Measurements from ENCODE around the gene REPIN1. TPM values are rescaled to one million over a fixed set of nuclear protein-coding genes. Genes with fewer than 3 reads are reported as not detected.
A peak's percentile ranks its signal among the peaks of the same experiment; 100 is the strongest.

Gene REPIN1
- total and polyA plus RNA-seq, 9 of the 15 experiments (the other 6 are each of a cell fraction or from before 2014, with no cell fraction given), result 8.1 to 283 (median 94.3) TPM

- ATAC-seq, result peak; percentile 52
- H3K27me3 ChIP-seq (ENCODE audit: control insufficient read depth in 2 of 2, insufficient read depth in 2 of 2, low read length in 2 of 2), result no peaks in the 10 kb centered on the region; a peak in 1 of 5 replicates
- CTCF ChIA-PET (ENCODE audit: low intra/inter-chr PET ratio), result interaction anchor here (0.6 to 1.6 kb wide), 2 partner anchors 22 to 64 kb away, joined by 3 to 16 read pairs; no protein-coding TSS in a partner anchor
- no peak overlapping the region for H3K27ac ChIP-seq (ENCODE audit: extremely low read depth, low read depth, low read length)
- H3K4me3 ChIP-seq, result no peak overlapping the region
- DNase-seq (ENCODE audit: extremely low read depth in 1 of 4, low spot score in 3 of 4), result peak; percentile 69 to 76 (median 70)
- no peak overlapping the region for H3K9ac ChIP-seq (ENCODE audit: insufficient read depth in 1 of 2, low read depth in 2 of 2, low read length in 2 of 2)
- in situ Hi-C loops (cut with MboI), result no loop called here
- no peak overlapping the region for H3K4me2 ChIP-seq (ENCODE audit: insufficient read depth, low read length)
- H3K36me3 ChIP-seq (ENCODE audit: control insufficient read depth, insufficient read depth, low read length), result no peaks in the 10 kb centered on the region
- no TSS peak for BruUV-seq (replicated peaks)
- peak; percentile 67 for FAIRE-seq
- H3K4me1 ChIP-seq (replicated peaks in 1 of 2; ENCODE audit: control insufficient read depth in 2 of 2, insufficient read depth in 2 of 2, low read length in 2 of 2), result peaks cover 30 to 34% of the 10 kb centered on the region in 2 experiments; a peak in 4 of 5 replicates
- intact Hi-C loops (cut with micrococcal nuclease), result loop anchor here (1.0 to 10.0 kb wide), 5 partner anchors 22 to 398 kb away; partner anchors contain the start of gene ZNF775
- peak overlapping the region; percentile 87 for H2AFZ ChIP-seq (ENCODE audit: low read depth, low read length)
- H3K9me1 ChIP-seq (ENCODE audit: control insufficient read depth, insufficient read depth, low read length), result peaks cover 5% of the 10 kb centered on the region
- H4K20me1 ChIP-seq (replicated peaks; ENCODE audit: control insufficient read depth, insufficient read depth, low read length), result no peaks in the 10 kb centered on the region
- H3K9me3 ChIP-seq (replicated peaks; ENCODE audit: control insufficient read depth, insufficient read depth, low read depth, low read length), result no peaks in the 10 kb centered on the region
- H3K79me2 ChIP-seq (ENCODE audit: control insufficient read depth, insufficient read depth, low read length), result no peaks in the 10 kb centered on the region
- 6% methylated on average over 6 of the region's 6 CpGs for WGBS (ENCODE audit: insufficient coverage, low coverage, missing lambda C conversion rate)
- POLR2A ChIA-PET, result interaction anchor here (1.3 to 2.8 kb wide), 4 partner anchors 10 to 18 kb away, joined by 3 to 12 read pairs (median 6); no protein-coding TSS in a partner anchor
- TF ChIP-seq CXXC5 (CRISPR knock-in tag; IDR thresholded peaks at IDR 0.05) (0 out of 2 replicates have a peak, but pooled peaks have one; percentile 6), GATAD2A (IDR thresholded peaks at IDR 0.05) (0 out of 2 replicates have a peak, but pooled peaks have one; percentile 57), HSF4 (CRISPR knock-in tag; IDR thresholded peaks at IDR 0.05; ENCODE audit: borderline replicate concordance) (no peak), SMARCA4 (IDR thresholded peaks at IDR 0.05) (0 out of 2 replicates have a peak, but pooled peaks have one; percentile 23), ZNF316 (IDR thresholded peaks at IDR 0.05) (peak; percentile 6; the same call in 1 of the 2 replicates), BCOR (IDR thresholded peaks at IDR 0.05) (peak; percentile 40; the same call in 1 of the 2 replicates), SP1 (CRISPR knock-in tag; IDR thresholded peaks at IDR 0.05) (0 out of 2 replicates have a peak, but pooled peaks have one; percentile 59), ID3 (CRISPR knock-in tag; IDR thresholded peaks at IDR 0.05) (no peak), ID3 (tag; IDR thresholded peaks at IDR 0.05) (no peak), ZNF707 (CRISPR knock-in tag; conservative IDR thresholded peaks at IDR 0.05) (no peak), AFF1 (IDR thresholded peaks at IDR 0.05; ENCODE audit: low read depth in 1 of 2, partially characterized antibody in 2 of 2) (peak in 1 of 2 experiments; percentile 73), GATA2 (CRISPR knock-in tag; IDR thresholded peaks at IDR 0.05) (no peak), NCOA2 (IDR thresholded peaks at IDR 0.05; ENCODE audit: partially characterized antibody in 2 of 2) (no peak), RB1 (IDR thresholded peaks at IDR 0.05; ENCODE audit: low read depth) (0 out of 2 replicates have a peak, but pooled peaks have one; percentile 6), ARID2 (IDR thresholded peaks at IDR 0.05) (0 out of 2 replicates have a peak, but pooled peaks have one; percentile 16), HDAC3 (IDR thresholded peaks at IDR 0.05; ENCODE audit: borderline replicate concordance, partially characterized antibody) (no peak)
These were observed 12.2 kb upstream of the REPIN1 start for GRCh38 chr7:150356265-150356897.

Data from K562 (cell line).